HG02973 (cell line): ENCODE measurements around the gene SURF1.
"Not testable (repeated sequence)": the region's sequence is repeated elsewhere in the genome, so short reads cannot be mapped to it uniquely, and the experiment has no call there.

ENCODE experiments used
- ATAC-seq: cut with Tn5 transposase; IDR thresholded peaks from one replicate; pipeline ENCODE4 v1.9.1; 2021; ENCODE audit warnings: moderate library complexity; ENCODE audit not compliant: unreplicated experiment

Gene SURF1, protein sequence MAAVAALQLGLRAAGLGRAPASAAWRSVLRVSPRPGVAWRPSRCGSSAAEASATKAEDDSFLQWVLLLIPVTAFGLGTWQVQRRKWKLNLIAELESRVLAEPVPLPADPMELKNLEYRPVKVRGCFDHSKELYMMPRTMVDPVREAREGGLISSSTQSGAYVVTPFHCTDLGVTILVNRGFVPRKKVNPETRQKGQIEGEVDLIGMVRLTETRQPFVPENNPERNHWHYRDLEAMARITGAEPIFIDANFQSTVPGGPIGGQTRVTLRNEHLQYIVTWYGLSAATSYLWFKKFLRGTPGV

DNA sequence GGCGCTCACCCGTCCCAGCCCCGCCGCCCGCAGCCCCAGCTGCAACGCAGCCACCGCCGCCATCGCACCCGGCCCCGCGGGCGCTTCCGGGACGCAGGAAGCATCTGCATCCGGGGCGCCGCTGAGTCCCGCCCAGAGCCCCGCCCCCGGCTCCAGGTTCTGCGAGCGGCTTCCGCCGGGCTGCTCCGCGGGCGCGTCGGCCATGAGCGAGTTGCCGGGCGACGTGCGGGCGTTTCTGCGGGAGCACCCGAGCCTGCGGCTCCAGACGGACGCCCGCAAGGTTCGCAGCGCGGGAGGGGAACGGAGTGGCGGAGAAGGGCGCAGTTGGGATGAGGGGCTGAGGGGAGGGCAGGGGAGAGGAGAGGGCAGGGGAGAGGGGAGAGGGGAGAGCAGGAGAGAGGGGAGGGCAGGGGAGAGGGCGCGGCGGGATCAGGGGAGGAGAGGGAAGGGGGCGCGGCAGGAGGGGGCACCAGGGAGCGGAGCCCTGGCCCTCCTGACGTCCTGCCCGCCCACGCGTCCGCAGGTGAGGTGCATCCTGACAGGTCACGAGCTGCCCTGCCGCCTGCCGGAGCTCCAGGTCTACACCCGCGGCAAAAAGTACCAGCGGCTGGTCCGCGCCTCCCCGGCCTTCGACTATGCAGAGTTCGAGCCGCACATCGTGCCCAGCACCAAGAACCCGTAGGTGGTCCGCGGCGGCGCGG lies at the start of gene SURF1, which contains the start of gene SURF2:
Gene SURF1 (minus strand): TSS at position 97 of the 701 bp plus-strand sequence. CDS start 34 bp downstream, at position 63.
Gene SURF2 (plus strand): TSS at position 160 of the 701 bp plus-strand sequence. CDS start 43 bp downstream, at position 203.
- ATAC-seq: no peak

DNA sequence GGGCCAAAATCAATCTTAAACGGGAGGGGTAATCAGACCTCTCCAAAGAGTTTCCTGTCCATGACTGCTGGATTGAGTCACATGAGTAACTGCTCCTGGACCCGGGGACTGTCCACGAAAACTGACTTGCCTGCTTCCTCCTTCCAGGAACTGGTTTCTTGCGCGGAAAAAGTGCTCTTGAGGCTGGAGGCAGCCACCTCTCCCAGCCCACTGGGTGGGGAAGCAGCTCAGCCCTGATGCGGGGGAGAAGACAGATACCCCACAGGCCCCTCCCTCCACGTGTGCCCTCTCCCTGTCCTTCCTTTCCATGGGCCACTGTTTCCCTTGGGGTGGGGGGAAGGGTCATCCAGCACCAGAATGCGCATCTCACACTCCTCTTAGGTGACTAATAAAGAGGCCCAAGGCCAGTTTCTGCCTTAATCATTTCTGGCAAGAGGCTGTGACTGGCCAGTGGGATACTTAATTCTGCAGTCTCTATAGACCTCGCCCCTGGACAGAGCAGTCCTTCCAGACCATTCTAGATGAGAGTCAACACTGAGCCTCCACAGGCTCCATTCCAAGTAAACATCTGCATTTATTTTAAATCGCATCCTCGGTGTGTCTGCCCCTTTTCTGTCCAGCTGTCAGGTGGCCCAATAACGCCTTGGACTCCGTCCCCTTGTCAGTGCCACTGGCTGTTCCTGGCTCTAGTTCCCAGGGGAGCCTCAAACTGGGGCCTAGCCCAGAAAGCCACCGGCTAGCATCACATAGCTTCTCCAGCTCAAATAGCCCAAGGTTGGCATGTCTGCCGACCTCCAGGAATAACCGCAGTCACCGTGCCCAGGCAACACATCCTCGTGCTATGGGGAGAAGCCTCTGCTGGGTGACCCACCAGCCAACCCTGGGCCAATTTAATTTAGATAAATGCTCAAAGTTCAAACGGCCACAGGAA lies 49.5 kb upstream of the SURF1 start:
- no peak for ATAC-seq

DNA sequence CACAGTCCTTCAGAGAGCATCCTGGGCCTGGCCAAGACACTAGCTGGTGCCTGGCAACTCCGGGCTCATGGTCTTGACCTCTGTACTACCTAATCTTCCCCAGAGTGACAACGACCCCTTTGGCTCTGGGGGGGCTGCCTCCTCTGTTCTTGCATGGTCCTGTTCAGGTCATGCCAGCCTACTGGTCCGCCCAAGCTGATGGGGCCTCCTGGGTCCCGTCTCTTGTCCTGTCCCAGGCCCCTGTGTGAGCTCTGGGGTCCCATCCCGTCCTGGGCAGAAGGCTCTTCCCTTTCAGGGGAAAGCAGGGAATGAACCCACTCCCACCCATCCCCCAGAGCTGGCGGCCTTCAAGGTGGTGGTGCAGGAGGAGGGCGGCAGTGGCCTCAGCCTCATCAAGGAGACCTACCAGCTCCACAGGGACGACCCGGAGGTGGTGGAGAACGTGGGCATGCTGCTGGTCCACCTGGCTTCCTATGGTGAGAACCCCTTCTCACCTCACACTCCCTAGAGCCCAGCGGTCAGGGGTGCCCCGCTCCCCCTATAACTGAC lies 48.2 kb upstream of the SURF1 start:
- no peak for ATAC-seq

DNA sequence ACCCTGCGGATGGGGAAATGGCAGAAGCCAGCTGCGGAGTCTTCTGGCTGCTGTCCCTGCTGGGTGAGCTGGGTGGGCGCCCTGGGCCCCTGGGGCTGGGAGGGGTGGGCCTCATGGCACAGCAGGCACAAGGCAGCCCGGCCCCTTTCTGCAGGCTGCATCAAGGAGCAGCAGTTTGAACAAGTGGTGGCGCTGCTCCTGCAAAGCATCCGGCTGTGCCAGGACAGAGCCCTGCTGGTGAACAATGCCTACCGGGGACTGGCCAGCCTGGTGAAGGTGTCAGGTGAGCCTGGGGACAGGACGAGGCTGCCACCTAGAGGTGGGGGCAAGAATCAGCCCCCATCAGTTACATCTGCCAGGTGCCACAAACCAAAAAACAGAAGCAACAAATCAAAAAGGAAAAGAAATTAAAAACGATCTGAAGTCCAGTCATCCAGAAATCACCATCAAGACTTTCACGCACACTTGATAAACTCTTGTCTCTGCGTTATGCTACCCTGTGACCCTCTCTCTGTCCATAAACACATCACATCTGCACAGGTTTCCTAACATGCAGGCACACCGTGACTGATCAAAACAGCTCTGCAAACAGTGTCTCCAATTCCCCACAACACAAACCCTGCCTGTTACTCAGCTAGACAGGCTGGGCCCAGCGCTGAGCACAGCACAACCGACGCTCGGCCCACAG lies 47.6 kb upstream of the SURF1 start:
- no peak for ATAC-seq

DNA sequence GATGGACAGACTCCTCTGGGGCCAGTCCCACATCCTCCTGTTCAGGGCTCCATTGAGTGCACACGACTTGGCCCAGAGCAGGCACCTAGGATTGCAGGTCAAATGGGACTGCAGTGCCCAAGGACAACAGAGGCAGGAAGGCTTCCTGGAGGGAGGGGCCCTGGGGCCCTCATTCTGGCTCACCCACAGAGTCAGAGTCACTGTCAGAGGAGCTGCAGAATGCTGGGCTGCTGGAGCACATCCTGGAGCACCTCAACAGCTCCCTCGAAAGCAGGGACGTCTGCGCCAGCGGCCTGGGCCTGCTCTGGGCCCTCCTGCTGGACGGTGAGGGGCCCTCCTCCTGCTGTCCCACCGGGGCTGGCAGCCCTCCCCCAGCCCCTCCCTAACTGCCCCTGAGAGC lies 46.4 kb upstream of the SURF1 start:
- no peak for ATAC-seq

DNA sequence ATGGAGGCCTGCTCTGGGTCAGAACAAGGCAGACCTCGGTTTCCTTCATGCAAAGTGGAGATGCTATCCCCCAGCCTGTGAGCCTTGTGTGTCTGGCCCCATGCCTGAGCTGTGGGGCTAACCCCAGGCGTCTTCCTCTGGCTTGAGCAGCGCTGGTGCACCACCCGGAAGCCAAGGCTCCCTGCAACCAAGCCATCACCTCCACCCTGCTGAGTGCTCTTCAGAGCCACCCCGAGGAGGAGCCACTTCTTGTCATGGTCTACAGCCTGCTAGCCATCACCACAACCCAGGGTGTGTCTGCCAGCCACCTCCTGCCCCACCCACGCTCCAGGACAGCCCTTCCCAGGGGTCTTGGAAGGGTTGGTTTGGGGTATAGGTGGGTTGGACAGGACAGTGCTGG lies 45.3 kb upstream of the SURF1 start:
- ATAC-seq: no peak

DNA sequence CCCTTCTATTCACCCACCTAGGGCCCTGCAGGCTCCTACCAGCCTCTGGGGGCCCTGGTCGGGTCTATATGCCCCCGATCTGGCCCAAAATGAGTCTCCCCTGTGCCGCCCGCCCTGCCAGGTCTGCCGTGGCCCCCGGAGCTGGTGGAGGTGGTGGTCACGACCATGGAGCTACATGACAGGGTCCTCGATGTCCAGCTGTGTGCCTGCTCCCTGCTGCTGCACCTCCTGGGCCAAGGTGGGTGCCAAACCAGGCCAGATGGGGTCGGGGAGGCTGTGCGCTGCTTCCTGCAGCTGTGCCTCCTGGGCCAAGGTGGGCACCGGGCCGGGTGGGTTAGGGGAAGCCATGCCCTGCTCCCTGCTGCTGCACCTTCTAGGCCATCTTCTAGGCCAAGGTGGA lies 44.0 kb upstream of the SURF1 start:
- ATAC-seq: no peak

DNA sequence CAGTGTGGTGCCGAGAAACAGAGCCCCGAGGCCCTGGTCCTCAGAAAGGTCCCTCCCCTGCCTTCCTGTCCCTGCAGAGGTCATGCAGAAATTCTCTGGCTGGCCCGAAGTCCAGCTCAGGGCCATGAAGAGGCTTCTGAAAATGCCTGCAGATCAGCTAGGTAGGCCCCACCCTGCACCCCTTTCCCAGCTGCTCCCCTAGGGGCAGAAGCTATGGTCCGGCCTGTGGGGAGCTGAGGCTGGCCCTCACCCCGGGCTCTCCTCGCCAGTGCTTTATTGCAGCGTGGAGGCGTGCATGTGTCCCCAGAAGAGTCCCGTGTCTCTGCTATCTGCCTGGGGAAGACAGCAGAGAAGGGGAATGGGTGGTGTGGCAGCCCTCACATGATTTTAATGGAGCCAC lies 41.6 kb upstream of the SURF1 start:
- ATAC-seq: no peak

DNA sequence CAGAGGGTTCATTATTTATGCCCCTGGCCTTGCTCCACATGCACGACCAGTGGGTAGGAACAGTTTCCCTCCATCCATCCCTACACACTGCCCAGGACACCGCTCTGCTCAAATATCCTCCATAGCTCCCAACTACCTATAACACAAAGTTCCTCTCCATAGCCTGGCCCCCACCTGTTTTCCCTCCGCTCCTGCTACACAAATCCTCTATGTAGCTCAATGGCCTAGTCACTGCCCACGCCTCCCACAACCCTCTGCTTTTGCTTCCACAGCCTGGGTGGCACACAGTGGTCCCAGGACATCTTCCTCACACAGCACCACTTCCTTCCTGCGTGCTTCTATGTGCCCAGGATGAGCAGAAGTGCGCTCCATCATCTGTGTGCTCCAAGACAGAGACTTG lies 41.1 kb upstream of the SURF1 start:
- no peak for ATAC-seq

DNA sequence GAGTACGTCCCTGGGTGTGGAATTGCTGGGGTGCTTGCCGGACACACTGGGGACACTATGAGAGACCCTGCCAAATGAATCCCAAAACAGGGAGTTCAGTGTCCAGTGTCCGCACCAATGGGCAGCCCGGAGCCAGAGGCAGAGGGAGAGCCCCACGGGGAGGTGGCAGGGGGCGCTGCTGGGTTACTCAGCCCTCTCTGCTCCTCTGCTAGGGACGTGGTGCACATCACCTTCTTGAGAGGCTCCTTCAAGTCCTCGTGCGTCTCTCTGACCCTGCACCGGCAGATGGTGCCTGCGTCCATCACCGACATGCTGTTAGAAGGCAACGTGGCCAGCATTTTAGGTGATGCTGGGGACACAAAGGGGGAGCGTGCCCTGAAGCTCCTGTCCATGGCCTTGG lies 40.7 kb upstream of the SURF1 start:
- ATAC-seq: no peak

DNA sequence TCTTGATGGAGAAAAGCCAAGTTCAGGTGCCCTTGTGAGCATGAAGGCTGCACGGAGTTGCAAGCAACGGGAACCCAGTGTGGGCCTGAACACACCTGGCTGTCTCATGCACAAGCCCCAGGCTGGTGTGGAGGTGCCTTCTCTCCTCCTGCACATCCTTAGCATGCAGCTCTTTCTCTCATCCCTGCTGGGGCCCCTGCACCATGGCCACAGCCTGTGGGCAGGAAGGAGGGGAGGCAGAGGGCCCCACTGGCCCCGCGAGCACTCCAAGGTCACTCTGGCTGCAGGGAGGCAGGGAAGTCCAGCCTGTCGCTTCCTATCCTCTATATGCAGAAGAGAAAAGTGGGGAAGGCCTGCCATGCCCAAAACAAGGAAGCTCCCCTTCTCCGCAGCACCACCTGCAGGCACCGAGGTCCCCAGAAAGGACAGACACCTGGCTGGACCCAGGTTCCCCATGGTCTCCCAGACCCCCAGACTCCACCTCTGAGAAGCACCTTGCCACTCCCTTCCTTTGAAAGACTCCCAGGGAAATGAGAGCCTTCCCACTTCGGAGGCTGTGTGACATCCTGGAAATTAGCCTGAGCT lies 38.5 kb upstream of the SURF1 start:
- ATAC-seq: no peak

DNA sequence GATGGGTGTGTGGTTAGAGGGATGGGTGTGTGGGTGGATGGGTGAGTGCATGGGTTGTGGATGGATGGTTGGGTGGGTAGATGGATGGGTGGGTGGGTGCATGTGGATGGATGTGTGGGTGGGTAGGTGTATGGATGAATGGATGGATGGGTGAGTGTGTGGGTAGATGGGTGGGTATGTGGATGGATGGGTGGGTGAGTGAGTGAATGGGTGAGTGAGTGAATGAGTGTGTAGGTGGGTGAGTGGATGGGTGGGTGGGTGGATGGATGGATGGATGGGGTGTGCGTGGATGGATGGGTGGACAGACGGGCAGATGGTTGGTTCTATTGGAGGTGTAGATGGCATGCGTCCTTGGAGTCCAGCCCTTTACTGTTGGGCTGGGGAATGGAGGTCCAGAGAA lies 37.1 kb upstream of the SURF1 start:
- ATAC-seq: no peak

DNA sequence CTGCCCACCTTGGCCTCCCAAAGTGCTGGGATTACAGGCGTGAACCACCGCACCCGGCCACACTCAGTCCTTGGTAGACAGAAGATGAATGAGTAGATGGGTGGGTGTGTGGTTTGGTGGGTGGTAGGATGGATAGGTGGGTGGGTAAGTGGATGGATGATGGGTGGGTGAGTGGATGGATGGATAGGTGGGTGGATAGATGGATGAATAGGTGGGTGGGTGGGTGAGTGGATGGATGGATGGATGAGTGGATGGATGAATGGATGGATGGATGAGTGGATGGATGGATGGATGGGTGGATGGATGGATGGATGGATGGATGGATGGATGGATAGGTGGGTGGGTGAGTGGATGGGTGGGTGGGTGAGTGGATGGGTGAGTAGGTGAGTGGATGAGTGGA lies 36.0 kb upstream of the SURF1 start:
- ATAC-seq: not testable (repeated sequence)

DNA sequence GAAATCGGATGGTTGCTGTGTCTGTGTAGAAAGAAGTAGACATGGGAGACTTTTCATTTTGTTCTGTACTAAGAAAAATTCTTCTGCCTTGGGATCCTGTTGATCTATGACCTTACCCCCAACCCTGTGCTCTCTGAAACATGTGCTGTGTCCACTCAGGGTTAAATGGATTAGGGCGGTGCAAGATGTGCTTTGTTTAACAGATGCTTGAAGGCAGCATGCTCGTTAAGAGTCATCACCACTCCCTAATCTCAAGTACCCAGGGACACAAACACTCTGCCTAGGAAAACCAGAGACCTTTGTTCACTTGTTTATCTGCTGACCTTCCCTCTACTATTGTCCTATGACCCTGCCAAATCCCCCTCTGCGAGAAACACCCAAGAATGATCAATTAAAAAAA lies 35.2 kb upstream of the SURF1 start:
- ATAC-seq: not testable (repeated sequence)

DNA sequence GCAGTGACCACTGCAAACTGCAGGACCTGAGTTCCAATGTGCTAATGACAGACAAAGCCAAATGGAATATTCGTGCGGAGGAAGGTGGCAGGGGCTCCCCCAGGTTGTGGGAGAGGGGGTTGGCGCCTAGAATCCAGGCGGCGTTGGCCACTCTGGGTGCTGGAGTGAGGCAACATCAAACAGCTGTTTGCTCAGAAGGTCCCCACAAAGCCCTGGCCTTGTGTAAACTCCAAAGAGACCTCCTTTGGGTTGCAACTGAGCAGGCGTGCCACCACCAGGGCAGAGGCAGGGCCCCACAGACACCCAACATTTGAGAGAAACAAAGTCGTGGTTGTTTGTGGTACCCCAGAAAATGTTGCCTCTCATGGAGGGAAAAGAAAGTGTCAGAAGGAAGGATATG lies 34.4 kb upstream of the SURF1 start:
- no peak for ATAC-seq

DNA sequence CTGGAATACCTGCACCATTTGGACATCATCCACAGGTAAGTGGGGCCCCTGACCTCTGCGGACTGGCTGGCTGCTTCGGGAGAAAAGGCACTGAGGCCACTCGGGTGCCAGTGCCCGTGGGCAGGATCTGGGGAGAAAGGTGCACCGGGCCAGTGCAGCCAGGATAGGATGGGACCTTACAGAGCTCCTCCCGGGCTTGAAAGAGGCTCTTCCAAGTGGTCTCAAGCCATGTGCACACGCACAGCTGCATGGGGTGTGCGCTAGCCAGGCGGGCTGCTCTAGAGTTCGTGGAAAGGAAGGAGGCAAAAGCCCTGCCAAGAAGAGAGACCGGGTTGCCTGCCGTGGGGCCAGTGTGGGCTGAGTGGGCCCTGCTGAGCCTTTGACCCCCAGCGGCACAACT lies 33.3 kb upstream of the SURF1 start:
- no peak for ATAC-seq

DNA sequence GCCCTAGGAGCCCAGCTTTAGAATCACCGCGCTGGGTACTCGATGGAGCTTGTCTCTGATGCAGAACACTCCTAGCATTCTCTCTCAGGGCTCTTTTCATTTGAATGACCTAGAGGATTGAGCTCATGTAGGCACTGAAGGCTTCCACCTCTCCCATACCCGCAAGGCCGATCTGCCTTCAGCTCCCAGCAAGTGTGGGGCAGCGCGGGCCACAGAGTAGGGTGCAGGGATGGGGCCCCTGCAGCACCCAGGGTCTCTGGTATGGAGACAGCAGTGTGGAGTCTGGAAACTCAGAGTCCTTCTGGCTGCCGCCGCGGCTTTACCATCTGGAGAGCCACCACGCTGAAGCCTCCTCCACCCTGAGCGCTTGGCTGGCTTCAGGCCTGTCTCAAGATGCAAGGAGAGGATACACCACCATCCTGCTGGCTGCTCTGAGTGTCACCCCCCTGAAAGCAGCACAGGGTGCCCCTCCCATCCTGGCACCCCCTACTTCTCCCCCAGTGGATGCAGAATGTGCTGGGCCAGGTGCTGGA lies 32.8 kb upstream of the SURF1 start:
- no peak for ATAC-seq

DNA sequence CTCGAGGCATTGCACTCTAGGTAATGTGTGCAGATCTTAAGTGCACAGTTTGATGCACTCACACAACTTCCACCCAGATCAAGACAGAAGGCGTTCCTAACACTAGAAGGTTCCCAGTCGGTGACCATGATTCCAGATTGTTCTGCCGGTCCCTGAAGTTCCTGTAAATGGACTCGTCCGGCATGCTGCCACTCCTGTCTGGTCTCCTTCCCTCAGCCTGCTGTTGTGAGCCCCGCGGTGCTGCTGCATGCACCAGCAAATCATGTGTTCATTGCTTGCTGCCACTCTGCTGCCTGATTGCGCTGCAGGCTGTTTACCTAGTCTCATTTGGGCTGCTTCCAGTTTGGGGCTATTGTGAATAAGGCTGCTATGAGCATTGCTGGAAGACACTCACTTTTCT lies 31.4 kb upstream of the SURF1 start:
- no peak for ATAC-seq

DNA sequence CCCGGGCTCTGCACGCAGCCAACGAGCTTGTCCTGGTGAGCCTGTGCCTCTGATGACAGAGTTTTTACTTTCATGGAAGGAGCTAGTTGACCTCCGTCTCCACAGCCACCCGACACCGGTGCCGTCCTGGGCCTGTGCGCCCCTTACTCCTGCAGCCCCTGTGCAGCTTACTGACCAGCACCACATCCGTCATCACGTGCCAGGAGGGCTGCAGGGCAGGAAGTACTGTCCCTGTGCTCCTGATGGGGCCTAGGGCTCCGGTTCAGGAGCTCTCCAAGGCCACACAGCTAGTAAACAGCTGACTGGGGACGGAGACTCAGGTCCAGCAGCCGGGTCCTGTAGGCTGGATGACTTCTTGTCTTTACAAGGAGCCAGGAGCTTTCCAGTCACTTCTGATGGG lies 30.1 kb upstream of the SURF1 start:
- ATAC-seq: no peak

DNA sequence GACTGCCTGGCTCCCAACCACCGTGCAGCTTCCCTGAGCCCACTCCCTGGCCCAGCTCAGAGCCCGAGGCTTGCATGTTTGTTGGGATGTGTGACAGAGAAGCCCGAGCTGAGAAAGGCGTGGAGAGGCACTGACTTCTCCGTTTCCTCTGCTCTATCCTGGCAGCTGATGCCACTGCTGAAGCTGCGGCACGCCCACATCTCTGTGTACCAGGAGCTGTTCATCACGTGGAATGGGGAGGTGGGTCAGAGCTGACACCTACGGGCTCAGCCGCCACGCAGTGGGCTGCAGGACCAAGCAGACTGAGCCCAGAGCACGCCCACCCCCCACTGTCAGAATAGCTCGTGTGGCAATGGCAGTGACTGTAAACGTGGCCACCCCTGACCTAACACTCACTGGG lies 29.2 kb upstream of the SURF1 start:
- ATAC-seq: no peak
